ENCODE results near the gene THADA. TPM values are rescaled to one million over a fixed set of nuclear protein-coding genes. Genes with fewer than 3 reads are reported as not detected.
A peak's percentile ranks its signal among the peaks of the same experiment; 100 is the strongest.

THADA gene
- polyA plus RNA-seq, 1 donor: 17.0 TPM

DNA sequence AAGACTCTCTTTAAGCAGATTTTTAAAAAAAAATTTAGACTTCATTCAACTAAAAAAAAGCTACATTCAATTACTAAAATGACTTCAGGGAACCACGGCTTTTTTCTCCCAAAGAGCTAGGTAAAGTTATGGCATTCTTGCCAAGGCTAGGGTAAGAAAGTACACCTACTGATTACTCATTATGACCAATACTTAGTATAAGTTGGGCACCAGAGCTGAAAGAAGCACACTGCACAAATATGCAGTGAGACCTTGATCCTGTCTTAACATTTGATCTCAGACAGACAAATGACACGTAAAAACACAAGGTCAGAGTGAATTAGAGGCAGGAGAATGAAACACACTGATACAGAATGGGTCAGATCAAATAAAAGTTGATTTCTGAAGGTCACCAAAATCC, 88.7 kb downstream of the THADA start:
- DNase-seq (ENCODE audit: low read depth): no peak

DNA sequence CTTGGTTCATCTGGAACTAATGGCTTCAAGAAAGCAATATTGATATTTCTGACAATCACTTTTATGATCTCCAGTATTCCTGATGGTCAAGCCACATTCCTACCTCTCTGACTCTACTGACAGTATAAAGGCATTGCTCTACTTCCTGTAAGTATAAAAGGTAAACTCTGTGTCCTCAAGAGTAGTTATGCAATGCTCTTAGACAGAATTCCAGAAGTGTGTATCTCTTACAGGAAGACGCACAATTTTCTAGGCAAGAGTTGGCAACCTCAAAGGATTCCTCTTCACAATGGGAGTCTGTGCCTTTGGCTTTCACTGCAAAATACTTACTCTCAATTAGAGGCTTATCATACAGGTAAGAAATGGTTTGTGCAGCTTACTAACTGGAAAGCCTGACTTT, 100.1 kb downstream of the THADA start:
- DNase-seq (ENCODE audit: low read depth): no peak

DNA sequence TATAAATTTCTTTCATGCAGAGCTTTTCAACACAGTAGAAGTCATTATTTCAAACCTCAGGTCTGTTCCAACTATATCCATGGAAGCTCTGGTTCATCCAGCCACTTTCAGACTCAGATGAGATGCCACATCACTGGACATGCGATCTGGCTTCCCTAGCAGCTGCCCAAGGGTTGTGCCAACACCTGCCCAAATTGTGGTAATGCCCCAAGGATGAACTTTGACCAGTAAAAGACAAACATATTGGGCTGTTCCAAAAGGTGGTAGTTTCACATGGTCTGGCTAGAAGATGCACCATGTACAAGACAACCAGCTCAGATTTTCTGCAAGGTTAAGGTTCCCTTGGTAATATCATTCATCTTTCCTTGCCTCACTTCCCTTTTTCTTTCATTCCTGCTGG, 101.9 kb downstream of the THADA start:
- DNase-seq (ENCODE audit: low read depth): no peak

GRCh38 chr2:43491065-43491639, 104.7 kb downstream of the THADA start:
- DNase-seq (ENCODE audit: low read depth): no peak

- no peak for DNase-seq (ENCODE audit: low read depth)
These were observed 105.5 kb downstream of the THADA start for GRCh38 chr2:43490252-43490786.

GRCh38 chr2:43488737-43489136, 107.1 kb downstream of the THADA start:
- no peak for DNase-seq (ENCODE audit: low read depth)

- no peak for DNase-seq (ENCODE audit: low read depth)
These were observed 109.2 kb downstream of the THADA start for GRCh38 chr2:43486603-43487002.

DNA sequence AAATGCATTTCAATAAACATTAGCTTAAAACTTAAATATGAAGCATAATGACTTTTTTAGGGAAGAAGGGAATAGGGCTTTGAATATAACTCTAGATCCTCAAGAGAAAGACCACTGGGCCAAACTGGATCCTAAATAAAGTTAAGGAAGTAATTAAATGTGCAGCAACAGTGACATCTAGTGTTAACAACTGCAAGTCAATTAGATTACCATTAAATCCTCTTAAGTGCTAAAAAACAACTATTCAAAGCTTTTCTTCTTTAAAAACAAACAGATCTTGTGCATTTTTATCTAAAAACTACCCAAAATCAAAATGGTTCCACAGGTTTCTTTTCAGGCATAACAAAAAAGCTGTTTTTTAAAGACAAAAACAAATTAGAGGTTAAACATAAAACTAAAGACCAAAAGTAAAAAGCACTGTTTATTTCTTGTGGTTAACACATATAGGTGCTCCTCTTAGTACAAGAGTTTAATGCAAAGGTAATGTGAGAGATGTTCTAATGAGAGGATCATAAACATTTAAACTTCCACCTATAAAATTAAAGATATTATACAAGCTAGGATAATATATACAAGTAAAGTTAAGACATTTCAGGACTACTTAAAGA, 111.4 kb downstream of the THADA start:
- peak; percentile 87 for DNase-seq (ENCODE audit: low read depth)

DNA sequence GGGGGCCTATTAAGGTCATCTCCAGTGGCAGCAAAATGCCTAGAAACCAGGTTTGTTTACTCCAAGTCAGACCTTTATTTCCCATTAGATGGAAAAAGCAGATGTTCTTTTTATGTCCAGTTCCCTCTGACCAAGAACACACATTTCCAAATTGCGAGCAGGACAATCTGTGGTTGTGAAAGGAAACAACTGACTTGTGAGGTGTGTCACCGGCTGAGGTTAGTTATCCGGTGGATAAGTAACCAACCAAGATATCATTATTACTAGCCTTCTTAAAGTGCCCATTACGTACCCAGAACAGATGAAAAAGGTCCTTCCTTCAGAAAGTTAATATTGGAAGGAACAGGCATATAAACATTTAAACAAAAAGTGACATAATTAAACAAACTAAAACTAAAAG, 112.9 kb downstream of the THADA start:
- DNase-seq (ENCODE audit: low read depth): no peak

GRCh38 chr2:43481927-43482542, 113.8 kb downstream of the THADA start:
- DNase-seq (ENCODE audit: low read depth): no peak

DNA sequence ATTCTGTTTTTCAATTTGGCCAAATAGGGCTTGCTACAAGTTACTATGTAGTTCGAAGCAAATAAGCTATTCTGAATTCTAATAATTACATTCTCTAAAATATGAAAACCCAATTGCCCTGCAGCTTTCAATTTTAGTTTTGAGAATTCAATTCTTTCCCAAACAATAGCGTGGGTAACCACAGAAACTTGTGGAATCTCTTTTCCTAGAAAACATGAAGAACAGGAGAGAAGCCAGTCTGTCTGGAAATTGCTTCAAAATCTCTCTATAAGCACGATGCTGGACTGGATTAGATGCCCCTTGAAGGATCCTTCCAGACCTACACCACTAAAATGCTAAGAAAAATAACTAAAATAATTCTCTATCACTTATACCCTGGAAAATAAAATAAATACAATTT, 115.0 kb downstream of the THADA start:
- DNase-seq (ENCODE audit: low read depth): no peak

- DNase-seq (ENCODE audit: low read depth): no peak
These were observed 117.3 kb downstream of the THADA start for GRCh38 chr2:43478412-43479086.

GRCh38 chr2:43475922-43476321, 119.9 kb downstream of the THADA start:
- no peak for DNase-seq (ENCODE audit: low read depth)

- no peak for DNase-seq (ENCODE audit: low read depth)
These were observed 120.5 kb downstream of the THADA start for GRCh38 chr2:43475137-43475846.

GRCh38 chr2:43474273-43474672, 121.6 kb downstream of the THADA start:
- no peak for DNase-seq (ENCODE audit: low read depth)

- DNase-seq (ENCODE audit: low read depth): no peak
These were observed 122.1 kb downstream of the THADA start for GRCh38 chr2:43473767-43474166.

- no peak for DNase-seq (ENCODE audit: low read depth)
These were observed 123.2 kb downstream of the THADA start for GRCh38 chr2:43472527-43473194.

DNA sequence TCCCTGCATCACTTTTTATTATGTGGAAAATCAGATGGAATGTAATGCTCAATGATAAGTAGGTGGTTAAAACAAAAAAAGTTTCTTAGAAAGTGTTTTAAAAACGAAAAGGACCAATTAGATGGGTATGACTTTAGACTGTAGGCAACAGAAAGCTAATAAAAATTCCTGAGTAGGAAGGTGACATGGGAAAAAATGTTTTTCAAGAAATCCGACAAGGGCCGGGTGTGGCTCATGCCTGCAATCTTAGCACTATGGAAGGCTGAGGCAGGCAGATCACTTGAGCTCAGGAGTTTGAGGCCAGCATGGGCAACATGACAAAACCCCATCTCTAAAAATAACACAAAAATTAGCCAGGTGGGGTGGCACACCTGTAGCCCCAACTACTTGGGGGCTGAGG, 126.1 kb downstream of the THADA start:
- DNase-seq (ENCODE audit: low read depth): no peak

DNA sequence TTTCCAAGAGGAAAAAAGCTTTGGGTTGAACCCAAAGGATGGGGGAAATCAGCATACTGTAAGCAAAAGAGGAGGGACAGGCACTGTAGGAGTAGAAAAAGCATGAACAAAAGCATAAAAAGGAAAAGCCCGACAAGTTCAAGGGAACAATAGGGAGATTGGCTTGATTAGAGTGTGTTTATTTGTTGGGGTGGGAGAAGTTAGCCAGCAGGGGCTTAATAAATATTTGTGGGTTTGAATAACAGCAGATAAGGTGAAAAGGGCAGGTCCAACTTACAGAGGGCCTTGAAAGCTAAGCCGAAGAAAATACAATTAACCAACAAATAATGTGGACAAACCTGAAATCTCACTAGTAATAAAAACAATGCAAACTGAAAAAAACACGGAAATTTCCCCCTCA, 126.7 kb downstream of the THADA start:
- DNase-seq (ENCODE audit: low read depth): no peak

DNA sequence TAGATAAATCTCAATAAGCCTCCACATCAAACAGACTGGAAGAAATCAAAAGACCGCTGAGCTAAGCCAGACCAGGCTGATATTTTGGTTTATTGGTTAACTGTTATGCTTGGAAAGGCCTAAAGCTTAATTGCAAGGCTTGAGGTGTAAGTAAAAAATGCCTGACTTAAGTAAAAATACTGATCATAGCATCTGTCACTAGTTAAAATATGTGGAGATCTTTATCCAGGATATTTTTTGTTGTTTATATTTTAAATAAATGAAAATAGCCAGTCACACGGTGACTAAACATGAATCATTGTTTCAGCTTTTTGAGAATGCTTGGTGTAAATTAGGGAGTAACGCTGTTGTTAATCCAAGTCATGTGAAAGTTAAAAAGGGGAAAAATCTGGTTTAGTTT, 127.9 kb downstream of the THADA start:
- no peak for DNase-seq (ENCODE audit: low read depth)

DNA sequence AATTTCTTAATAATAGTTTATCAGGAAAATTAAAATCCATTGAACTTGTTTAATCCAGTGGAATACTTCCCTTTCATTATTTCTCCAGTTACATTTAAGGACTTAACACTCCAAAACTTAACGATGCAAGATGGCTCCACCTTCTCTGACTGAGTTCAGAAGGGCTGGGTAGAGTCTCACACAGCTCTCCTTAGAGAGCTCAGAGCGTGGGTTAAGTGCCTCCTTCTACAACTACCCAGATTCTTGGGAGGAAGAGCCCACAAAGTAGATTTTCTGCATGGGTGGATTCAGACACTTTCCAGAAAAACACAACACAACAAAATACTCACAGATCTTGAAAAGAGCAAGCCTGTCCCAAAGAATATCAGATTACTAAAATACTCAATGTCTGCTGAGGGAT, 130.6 kb downstream of the THADA start:
- no peak for DNase-seq (ENCODE audit: low read depth)

- no peak for DNase-seq (ENCODE audit: low read depth)
These were observed 131.2 kb downstream of the THADA start for GRCh38 chr2:43464590-43464989.

Measured in forelimb muscle (tissue), 1 donor.